PFSK-1 (cell line): ENCODE measurements around the gene NDUFB5.

ENCODE experiments used
- POLR2AphosphoS5 ChIP-seq: IDR thresholded peaks from 2 replicates; pipeline ENCODE4 v1.6.1; 2012; ENCODE audit warnings: low read depth, mild to moderate bottlenecking, control low read depth, low read length, moderate library complexity
- REST ChIP-seq, 2 experiments: IDR thresholded peaks; 2 replicates each; pipeline versions ENCODE4 v1.6.1 to v1.8.0; 2011 to 2012; ENCODE audit warnings: low read depth in 2 of 2, low read length in 2 of 2, control low read depth in 1 of 2, inconsistent platforms in 1 of 2, mild to moderate bottlenecking in 1 of 2, moderate library complexity in 1 of 2; ENCODE audit not compliant: insufficient read depth in 1 of 2
- SIN3A ChIP-seq: IDR thresholded peaks from 2 replicates; pipeline ENCODE4 v1.6.1; 2012; ENCODE audit warnings: mild to moderate bottlenecking, low read length, moderate library complexity, borderline replicate concordance; ENCODE audit not compliant: insufficient read depth

GRCh38 chr3:179663093-179663492 lies 58.5 kb downstream of the NDUFB5 start:
- TF ChIP-seq REST (IDR thresholded peaks at IDR 0.05; ENCODE audit: insufficient read depth in 1 of 2, low read depth in 2 of 2, low read length in 2 of 2) (no peak), SIN3A (no peak), POLR2AphosphoS5 (no peak)
